ENCODE measurements around the gene TRAIP.
A peak's percentile ranks its signal among the peaks of the same experiment; 100 is the strongest.

DNA sequence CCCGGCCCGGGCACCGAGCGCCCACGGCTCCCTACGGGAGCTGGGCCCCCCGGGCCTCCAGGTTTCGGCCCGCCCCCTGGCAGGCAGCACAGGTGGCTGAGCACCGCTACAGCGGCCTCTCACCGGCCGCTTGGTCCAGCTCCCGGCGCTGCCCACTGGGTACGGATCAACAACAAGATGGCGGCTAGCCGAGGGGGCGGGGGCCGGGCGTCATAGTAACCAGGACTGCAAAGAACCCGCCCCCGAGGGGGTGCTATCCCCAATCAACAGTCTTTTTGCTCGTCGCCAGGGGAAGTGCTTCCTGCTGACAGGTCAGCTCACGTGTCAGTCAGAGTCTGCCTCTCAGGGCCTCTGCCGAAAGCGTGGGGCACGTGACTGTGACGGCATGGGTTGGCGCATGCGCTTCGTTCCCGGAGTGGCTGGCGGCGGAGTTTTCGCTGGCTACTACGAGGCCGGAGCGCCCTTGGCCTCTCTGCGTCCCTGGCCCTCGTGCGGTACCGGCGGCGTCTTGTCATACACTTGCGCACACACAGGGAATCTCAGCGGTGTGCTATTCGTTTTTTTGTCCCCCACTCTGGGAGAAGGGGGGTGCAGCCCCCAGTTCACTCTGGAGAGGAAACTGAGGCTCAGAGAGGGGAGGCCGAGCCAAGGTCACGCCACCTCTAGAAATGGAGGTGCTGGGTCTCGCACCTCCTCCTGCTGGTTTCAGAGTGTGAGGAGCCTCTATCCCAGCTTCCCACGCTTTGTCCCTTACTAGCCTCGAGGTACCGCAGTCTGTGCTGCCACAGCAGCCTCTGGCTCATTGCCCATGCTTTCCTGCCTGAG, 69.8 kb downstream of the TRAIP start, which contains the start of gene IP6K1:
- TF ChIP-seq, protein P1, sequence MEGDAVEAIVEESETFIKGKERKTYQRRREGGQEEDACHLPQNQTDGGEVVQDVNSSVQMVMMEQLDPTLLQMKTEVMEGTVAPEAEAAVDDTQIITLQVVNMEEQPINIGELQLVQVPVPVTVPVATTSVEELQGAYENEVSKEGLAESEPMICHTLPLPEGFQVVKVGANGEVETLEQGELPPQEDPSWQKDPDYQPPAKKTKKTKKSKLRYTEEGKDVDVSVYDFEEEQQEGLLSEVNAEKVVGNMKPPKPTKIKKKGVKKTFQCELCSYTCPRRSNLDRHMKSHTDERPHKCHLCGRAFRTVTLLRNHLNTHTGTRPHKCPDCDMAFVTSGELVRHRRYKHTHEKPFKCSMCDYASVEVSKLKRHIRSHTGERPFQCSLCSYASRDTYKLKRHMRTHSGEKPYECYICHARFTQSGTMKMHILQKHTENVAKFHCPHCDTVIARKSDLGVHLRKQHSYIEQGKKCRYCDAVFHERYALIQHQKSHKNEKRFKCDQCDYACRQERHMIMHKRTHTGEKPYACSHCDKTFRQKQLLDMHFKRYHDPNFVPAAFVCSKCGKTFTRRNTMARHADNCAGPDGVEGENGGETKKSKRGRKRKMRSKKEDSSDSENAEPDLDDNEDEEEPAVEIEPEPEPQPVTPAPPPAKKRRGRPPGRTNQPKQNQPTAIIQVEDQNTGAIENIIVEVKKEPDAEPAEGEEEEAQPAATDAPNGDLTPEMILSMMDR (IDR thresholded peaks at IDR 0.05): peak in 4 of 6 experiments; percentile 29 to 33 (median 32)
- TF ChIP-seq POLR2AphosphoS5 (IDR thresholded peaks at IDR 0.05): peak; percentile 85 to 93
